Neuron (in vitro differentiated cells): ENCODE results near the gene SLC6A18.

Source experiments
- H2AFZ ChIP-seq: one replicate; pipeline ENCODE4 v1.6.1; 2013; ENCODE audit warnings: low read depth, mild to moderate bottlenecking, inconsistent platforms, low read length, moderate library complexity
- H3K27me3 ChIP-seq: one replicate; pipeline ENCODE4 v1.6.1; 2013; ENCODE audit warnings: low read length; ENCODE audit not compliant: insufficient read depth
- H3K36me3 ChIP-seq: one replicate; pipeline ENCODE4 v1.6.1; 2013; ENCODE audit warnings: low read length; ENCODE audit not compliant: insufficient read depth
- H3K4me1 ChIP-seq: one replicate; pipeline ENCODE4 v1.6.1; 2013; ENCODE audit warnings: low read length; ENCODE audit not compliant: insufficient read depth
- H3K4me3 ChIP-seq: 2 replicates; pipeline ENCODE4 v1.5.1; 2013; ENCODE audit warnings: mild to moderate bottlenecking, low read length, moderate library complexity
- H3K9me3 ChIP-seq: one replicate; pipeline ENCODE4 v1.6.1; 2013; ENCODE audit warnings: low read length

SLC6A18 gene

DNA sequence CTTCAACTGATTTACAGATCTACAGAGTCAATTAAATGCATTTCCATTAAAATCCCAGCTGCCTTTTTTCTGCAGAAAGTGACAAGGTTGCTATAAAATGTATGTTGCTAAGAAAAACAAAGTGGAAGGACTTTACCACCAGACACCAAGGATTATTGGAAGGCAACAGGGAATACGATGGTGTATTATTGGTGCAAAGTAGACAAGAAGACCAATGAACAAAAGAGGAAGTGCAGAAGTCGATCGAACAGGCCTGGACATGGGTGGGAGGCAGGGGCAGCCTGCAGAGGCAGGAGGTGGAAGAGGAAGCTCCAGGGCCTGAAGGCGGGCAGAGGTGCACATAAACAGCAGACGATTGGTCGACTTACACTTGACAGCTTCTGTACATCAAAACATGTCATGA lies 34.3 kb upstream of the SLC6A18 start:
- Histone ChIP-seq H3K27me3 (peaks cover 4% of the 10 kb centered on the region), H2AFZ (no peak overlapping the region), H3K4me3 (no peak overlapping the region), H3K4me1 (peaks cover 5% of the 10 kb centered on the region), H3K36me3 (no peaks in the 10 kb centered on the region), H3K9me3 (no peaks in the 10 kb centered on the region)

DNA sequence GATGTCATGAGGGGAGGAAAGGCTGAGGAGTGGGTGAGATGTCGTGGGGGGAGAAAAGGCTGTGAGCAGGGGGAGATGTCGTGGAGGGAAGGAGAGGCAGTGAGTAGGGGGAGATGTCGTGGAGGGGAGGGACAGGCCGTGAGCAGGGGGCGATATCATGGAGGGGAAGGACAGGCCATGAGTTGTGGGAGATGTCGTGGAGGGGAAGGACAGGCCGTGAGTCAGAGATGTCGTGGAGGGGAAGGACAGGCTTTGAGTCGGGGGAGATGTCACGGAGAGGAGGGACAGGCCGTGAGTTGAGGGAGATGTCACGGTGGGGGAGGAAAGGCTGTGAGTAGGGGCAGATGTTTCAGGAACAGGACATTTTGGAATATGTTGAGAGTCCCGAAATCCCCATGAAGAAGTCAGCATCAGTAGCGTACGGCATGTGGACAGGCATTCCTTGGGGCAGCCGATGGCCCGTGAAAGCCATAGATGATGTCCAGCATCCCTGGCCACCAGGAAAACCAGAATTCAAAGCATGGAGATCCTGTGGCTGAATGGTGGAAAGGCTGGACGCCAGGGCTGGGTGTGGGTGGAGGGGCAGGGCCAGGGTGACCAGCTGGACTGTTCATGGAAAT lies 32.1 kb upstream of the SLC6A18 start:
- Histone ChIP-seq H3K27me3 (peaks cover 4% of the 10 kb centered on the region), H2AFZ (no peak overlapping the region), H3K4me1 (no peaks in the 10 kb centered on the region), H3K9me3 (peaks cover under 1% of the 10 kb centered on the region), H3K36me3 (no peaks in the 10 kb centered on the region), H3K4me3 (no peak overlapping the region)

DNA sequence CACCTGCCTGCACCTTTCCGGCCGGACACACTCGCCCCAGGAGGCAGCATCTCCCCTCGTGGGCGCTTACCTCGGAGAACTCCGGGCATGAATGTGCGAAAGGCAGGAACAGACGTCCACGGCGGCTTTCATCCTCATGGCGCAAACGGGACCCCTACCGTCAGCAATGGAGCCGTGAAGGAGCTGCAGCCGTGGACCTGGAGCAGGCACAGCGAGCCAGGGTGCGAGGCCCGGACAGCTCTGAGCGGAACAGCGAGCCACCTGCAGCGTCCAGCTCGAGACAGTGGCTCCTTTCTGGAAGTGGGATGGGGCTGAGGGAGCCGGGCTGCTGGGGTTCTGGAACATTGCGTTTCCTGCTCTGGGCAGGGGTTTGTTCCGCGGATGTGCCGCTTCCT lies 31.6 kb upstream of the SLC6A18 start:
- peaks cover 3% of the 10 kb centered on the region for H3K9me3 ChIP-seq

DNA sequence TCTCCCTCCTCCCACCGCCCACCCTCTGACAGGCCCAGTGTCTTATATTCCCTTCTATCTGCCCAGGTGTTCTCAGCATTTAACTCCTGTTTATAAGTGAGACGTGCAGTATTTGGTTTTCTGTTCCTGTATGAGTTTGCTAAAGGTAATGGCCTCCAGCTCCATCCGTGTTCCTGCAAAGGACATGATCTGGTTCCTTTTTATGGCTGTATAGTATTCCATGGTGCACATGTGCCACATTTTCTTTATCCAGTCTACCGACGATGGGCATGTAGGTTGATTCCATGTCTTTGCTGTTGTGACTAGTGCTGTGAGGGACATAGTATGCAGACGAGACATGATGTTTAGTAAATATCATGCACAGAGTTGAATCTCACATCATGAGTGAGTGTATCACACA lies 30.8 kb upstream of the SLC6A18 start:
- H3K9me3 ChIP-seq: peaks cover 3% of the 10 kb centered on the region
- no peaks in the 10 kb centered on the region for H3K36me3 ChIP-seq
- no peak overlapping the region for H3K4me3 ChIP-seq
- H3K27me3 ChIP-seq: peaks cover 4% of the 10 kb centered on the region
- no peaks in the 10 kb centered on the region for H3K4me1 ChIP-seq
- H2AFZ ChIP-seq: no peak overlapping the region

More for the DNA sequence above, 31.6 kb upstream of the SLC6A18 start:
- Histone ChIP-seq H3K36me3 (no peaks in the 10 kb centered on the region), H3K4me1 (no peaks in the 10 kb centered on the region), H3K4me3 (no peak overlapping the region), H2AFZ (no peak overlapping the region), H3K27me3 (peaks cover 4% of the 10 kb centered on the region)

DNA sequence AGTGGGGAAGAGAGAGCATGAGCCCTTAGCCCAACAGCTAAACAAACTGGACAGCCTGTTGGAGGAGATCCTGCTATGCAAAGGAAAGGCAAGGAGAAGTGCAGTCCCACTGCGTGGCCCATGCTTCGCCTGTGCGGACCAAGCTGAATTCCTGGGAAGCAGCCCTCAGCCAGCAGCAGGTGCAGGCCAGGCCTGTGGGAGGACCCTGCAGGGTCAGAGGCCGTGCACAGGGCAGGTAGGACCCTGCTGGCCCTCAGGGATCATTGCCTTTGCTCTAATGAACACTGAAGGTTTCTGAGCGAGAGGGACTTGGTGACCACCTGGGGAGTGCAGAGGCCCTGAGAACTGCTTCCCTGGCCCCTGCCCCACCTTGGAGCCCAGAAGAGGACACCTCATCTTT lies 29.7 kb upstream of the SLC6A18 start:
- Histone ChIP-seq H3K4me3 (no peak overlapping the region), H3K27me3 (peaks cover 4% of the 10 kb centered on the region)

DNA sequence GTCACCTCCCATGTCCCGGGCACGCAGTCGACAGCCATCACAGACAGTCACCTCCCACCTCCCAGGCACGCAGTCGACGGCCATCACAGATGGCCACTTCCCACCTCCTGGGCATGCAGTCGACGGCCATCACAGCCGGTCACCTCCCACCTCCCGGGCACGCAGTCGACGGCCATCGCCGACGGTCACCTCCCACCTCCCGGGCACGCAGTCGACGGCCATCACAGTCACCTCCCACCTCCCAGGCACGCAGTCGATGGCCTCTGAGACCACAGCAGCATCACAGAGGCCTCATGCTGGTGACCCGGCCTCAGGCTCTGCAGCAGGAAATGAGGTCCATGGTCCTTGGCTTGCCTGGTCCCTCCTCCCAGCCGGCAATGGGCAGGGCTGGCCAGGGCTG lies 29.3 kb upstream of the SLC6A18 start:
- H3K27me3 ChIP-seq: peaks cover 4% of the 10 kb centered on the region
- no peak overlapping the region for H3K4me3 ChIP-seq
- no peaks in the 10 kb centered on the region for H3K36me3 ChIP-seq

More for the DNA sequence above, 29.7 kb upstream of the SLC6A18 start:
- H3K4me1 ChIP-seq: no peaks in the 10 kb centered on the region
- peaks cover 3% of the 10 kb centered on the region for H3K9me3 ChIP-seq
- no peaks in the 10 kb centered on the region for H3K36me3 ChIP-seq
- H2AFZ ChIP-seq: no peak overlapping the region

DNA sequence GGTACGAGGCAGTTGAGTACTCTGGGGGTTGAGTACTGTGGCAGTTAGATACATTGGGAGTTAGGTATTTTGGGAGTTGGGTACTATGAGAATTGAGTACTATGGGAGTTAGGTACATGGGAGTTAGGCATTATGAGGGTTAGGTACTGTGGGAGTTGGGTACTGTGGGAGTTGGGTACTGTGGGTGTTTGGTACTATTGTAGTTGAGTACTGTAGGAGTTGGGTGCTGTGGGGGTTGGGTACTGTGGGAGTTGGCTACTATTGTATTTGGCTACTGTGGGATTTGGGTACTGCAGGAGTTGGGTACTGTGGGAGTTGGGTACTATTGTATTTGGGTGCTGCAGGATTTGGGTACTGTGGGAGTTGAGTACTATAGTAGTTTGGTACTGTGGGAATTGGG lies 28.6 kb upstream of the SLC6A18 start:
- Histone ChIP-seq H3K36me3 (no peaks in the 10 kb centered on the region), H3K4me1 (no peaks in the 10 kb centered on the region), H3K9me3 (peaks cover 3% of the 10 kb centered on the region), H2AFZ (no peak overlapping the region), H3K4me3 (no peak overlapping the region), H3K27me3 (peaks cover 4% of the 10 kb centered on the region)

More for the DNA sequence above, 29.3 kb upstream of the SLC6A18 start:
- Histone ChIP-seq H2AFZ (no peak overlapping the region), H3K9me3 (peaks cover 3% of the 10 kb centered on the region), H3K4me1 (no peaks in the 10 kb centered on the region)

DNA sequence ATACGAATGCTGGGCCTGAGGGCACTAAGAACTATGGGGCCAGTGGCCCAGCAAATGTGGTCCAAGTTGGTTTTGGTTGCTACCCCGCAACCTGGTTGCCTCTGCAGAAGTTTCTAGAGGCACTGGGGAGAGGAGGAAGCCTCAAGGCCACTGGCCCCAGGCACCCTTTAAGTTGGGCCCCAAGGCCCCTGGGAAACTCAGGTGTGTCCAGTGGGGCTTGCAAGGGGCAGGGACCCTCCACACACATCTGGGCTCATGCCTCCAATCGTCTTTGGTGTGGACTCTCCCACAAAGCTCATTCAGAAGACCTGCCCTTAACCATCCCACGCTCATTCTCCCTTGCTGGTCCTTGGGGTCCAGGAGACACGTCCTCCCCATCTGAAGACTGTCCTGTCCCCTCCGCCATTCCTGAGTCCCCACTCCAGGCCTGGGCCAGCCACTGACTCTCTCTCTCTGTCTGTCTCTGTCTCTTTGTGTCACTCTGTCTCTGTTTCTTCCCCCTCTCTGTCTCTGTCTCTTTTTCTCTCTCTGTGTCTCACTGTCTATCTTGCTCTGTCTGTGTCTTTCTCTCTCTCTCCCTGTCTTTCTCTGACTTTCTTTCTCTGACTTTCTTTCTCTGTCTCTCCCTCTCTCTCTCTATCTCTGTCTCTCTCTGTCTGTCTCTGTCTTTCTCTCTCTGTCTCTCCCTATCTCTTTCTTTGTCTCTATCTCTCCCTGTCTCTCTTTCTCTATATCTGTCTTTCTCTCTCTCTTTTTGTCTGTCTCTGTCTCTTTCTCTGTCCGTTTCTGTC lies 27.1 kb upstream of the SLC6A18 start:
- no peak overlapping the region for H2AFZ ChIP-seq
- H3K4me3 ChIP-seq: no peak overlapping the region
- H3K36me3 ChIP-seq: no peaks in the 10 kb centered on the region
- H3K9me3 ChIP-seq: peaks cover 3% of the 10 kb centered on the region
- peaks cover 6% of the 10 kb centered on the region for H3K27me3 ChIP-seq
- no peaks in the 10 kb centered on the region for H3K4me1 ChIP-seq

DNA sequence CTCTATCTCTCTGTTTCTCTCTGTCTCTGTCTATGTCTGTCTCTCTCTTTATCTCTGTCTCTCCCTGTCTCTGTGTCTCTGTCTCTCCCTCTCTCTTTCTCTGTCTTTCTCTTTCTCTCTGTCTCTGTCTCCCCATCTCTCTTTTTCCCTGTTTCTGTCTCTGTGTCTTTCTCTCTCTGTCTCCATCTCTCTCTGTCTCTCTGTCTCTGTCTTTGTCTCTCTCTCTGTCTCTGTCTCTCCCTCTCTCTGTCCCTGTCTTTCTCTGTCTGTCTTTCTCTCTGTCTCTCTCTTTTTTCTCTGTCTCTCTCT lies 25.9 kb upstream of the SLC6A18 start:
- H3K27me3 ChIP-seq: peaks cover 7% of the 10 kb centered on the region
- no peak overlapping the region for H2AFZ ChIP-seq
- no peaks in the 10 kb centered on the region for H3K4me1 ChIP-seq

DNA sequence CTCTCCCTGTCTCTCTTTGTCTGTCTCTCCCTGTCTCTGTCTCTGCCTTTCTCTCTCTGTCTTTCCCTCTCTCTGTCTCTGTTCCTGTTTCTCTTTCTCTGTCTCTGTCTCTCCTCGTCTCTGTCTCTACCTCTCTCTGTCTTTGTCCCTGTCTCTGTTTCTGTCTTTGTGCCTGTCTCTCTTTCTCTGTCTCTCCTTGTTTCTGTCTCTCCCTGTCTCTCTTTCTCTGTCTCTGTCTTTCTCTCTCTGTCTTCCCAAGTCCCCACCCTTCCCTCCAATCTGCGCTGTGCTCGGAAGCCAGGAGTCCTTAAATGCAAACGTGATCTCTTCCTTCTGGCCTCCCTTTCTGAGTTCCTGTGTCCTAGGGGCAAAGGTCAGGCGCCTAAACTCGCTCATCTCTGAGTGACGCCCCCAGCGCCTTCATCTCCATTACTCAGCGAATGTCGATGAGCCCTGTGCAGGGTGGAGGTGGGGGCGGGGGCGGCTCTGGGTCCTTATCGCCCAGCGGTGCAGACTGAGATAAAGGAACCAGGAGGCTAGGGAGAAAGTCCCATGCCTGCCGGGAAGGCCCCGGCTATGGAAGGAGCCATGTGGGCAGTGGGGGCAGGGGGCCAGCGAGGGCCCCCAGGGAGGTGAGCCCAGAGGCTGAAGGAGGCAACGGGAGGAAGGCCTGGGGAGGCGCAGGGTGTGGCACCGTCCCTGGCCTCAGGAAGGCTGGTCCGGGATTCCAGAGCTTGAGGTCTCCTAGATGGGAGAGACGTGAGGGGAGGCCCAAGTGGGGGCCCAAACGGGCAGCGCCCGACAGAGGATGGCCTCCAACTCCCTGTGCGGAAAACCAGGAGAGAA lies 25.3 kb upstream of the SLC6A18 start:
- peaks cover 9% of the 10 kb centered on the region for H3K27me3 ChIP-seq
- no peaks in the 10 kb centered on the region for H3K4me1 ChIP-seq
- H3K36me3 ChIP-seq: no peaks in the 10 kb centered on the region
- H3K9me3 ChIP-seq: peaks cover 3% of the 10 kb centered on the region
- H2AFZ ChIP-seq: no peak overlapping the region
- no peak overlapping the region for H3K4me3 ChIP-seq

More for the DNA sequence above, 25.9 kb upstream of the SLC6A18 start:
- H3K36me3 ChIP-seq: no peaks in the 10 kb centered on the region
- no peak overlapping the region for H3K4me3 ChIP-seq
- peaks cover 3% of the 10 kb centered on the region for H3K9me3 ChIP-seq

DNA sequence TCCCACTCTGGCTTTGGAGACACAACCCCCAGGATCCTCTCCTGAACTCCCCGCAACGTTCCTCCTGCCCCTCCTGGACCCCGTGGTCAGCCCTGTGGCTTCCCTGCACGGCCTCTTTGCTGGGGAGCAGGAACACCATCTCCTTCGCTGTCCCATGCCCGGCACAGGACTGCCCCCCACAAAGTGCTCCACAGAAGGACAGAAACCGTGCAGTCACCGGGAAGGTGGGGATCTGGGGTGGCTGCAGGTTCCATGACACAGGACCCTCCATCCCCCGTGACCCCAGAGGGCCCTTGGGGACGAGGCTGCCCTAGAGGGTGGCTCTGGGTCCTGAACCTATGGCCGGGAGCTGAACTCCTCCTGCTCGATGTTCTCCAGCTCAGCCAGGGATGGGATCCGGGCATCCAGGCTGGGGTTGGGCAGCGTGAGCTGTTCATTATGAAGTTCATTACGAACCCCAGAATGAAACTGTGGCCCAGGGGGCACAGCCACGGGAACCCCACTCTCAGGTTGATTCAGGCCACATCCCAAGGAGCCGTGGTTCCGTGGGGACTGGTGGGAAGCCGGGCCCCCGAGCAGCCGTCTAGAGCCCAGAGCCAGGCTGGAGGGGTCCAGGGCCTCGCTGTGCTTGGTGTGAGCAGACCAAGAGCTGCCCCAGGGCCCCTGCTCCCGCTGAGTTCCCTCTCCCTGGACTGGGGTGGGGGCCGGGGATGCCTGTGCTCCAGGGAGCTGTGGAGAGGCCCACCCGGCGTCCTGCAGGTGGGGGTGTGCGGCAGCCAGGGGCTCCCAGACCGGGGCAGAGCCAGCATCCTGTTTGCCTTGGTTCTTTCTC lies 24.5 kb upstream of the SLC6A18 start:
- Histone ChIP-seq H3K4me1 (no peaks in the 10 kb centered on the region), H2AFZ (no peak overlapping the region), H3K9me3 (peaks cover 3% of the 10 kb centered on the region), H3K27me3 (peaks cover 17% of the 10 kb centered on the region), H3K4me3 (no peak overlapping the region), H3K36me3 (no peaks in the 10 kb centered on the region)

DNA sequence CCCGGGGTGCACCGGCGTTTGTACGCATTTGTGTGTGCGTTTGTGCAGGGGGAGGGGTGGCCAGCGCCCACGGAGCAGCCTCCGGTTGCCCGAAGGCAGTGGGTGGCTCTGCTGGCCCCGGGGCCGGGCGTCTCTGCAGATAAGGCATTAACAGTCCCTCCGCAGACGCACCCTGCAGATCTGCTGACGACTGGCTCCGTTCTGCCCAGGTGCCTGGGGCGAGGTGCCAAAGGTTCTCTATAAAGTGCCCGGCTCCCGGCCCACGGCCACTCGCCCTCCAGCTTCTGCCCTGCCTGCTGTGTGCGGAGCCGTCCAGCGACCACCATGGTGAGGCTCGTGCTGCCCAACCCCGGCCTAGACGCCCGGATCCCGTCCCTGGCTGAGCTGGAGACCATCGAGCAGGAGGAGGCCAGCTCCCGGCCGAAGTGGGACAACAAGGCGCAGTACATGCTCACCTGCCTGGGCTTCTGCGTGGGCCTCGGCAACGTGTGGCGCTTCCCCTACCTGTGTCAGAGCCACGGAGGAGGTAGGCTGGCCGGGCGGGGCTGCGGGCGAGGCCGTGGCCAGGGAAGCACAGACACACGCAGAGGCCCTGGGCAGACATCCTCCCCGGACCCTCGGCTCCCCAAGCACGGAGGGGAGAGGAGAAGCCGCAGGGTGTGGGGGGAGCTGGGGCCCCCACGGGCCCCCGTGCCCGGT lies 23.7 kb upstream of the SLC6A18 start, which contains the start of gene SLC6A19:
Gene SLC6A19, plus strand, starts transcription at position 269 of the 699 bp plus-strand sequence. Its CDS starts 56 bp downstream, at position 325.
- Histone ChIP-seq H2AFZ (no peak within 1 kb of the TSS), H3K4me1 (no peaks in the 10 kb centered on the region), H3K27me3 (peaks cover 24% of the 10 kb centered on the region), H3K36me3 (no peaks in the 10 kb centered on the region), H3K4me3 (no peak within 1 kb of the TSS), H3K9me3 (peaks cover 3% of the 10 kb centered on the region)
